GM12864 (cell line): ENCODE data around the gene GFI1.

Experiments
- DNase-seq: peaks from one replicate; pipeline ENCODE4 v3.0.0-alpha.2; 2011; ENCODE audit warnings: low read depth
- H3K4me3 ChIP-seq: 2 replicates; pipeline ENCODE4 v1.5.1; 2011; ENCODE audit warnings: mild to moderate bottlenecking, low read depth, low read length, control low read depth
- CTCF ChIP-seq: IDR thresholded peaks from 2 replicates; pipeline ENCODE4 v1.5.1; 2011; ENCODE audit warnings: low read depth, mild to moderate bottlenecking, moderate library complexity, low read length, control low read depth, inconsistent platforms; ENCODE audit errors: missing control alignments

GFI1 gene

GRCh38 chr1:92446546-92446945 lies 40.2 kb downstream of the GFI1 start:
- DNase-seq, result no peak

DNA sequence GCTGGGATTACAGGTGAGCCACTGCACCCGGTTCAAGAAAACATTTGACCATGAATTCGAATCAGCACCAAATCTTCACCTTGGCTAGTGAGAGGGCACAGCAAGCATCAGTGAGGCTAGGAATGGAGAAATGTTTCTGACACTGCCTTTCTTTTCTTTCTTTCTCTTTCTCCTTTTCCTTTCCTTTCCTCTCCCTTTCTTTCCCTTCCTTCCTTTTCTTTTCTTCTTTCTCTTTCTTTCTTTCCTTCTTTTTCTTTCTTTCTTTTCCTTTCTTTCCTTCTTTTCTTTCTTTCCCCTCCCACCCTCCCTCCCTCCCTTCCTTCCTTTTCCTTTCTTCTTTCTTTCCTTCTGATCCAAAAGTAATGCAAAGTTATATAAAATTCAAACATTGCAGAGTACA lies 40.9 kb downstream of the GFI1 start:
- no peak for TF ChIP-seq CTCF
- no peak overlapping the region for H3K4me3 ChIP-seq
- DNase-seq, result no peak

More at GRCh38 chr1:92446546-92446945, 40.2 kb downstream of the GFI1 start:
- no peak overlapping the region for H3K4me3 ChIP-seq
- TF ChIP-seq CTCF, result no peak

GRCh38 chr1:92444351-92444750 lies 42.4 kb downstream of the GFI1 start:
- no peak overlapping the region for H3K4me3 ChIP-seq
- DNase-seq, result no peak
- no peak for TF ChIP-seq CTCF

DNA sequence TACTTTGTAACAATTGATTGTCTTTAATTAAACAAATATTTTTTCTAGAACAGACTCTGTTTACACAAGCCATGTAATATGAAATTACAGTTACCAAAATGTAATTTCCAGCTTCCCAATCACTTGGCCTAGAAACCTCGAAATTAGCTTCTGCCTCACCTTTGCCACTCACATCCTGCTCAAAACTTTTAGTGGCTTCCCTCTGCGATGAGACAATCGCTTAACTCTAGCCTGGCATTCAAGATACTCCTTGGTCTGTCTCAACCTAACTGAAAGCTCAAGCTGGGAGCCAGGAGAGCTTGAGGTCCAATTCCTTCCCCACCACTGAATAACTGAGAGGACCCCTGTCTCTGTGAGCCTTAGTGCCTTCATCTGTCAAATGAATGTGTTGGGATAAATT lies 42.8 kb downstream of the GFI1 start:
- no peak for DNase-seq
- TF ChIP-seq CTCF, result no peak
- H3K4me3 ChIP-seq, result no peak overlapping the region

GRCh38 chr1:92442351-92442750 lies 44.4 kb downstream of the GFI1 start:
- TF ChIP-seq CTCF, result no peak
- H3K4me3 ChIP-seq, result no peak overlapping the region
- DNase-seq, result no peak

- no peak for DNase-seq
- TF ChIP-seq CTCF, result no peak
- no peak overlapping the region for H3K4me3 ChIP-seq
Observed at GRCh38 chr1:92441697-92442342, 44.9 kb downstream of the GFI1 start.

DNA sequence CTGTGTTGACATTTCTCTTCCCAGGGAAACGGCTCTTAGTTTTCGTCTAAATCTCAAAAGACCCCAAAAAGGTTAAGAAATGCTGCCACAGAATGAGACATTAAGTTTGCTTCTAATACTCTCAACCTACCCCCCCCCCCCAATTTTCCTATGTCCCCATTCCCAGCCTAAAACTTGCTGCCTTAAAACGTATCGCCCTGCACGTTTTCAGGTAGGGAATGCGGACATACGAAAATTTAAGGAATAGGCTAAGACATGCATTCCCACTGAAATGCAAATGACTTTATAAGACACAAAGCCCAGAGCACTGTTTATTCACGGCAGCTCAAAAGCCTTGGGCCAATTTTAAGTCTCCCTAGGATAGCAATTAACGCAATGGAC lies 45.4 kb downstream of the GFI1 start:
- H3K4me3 ChIP-seq, result no peak overlapping the region
- no peak for TF ChIP-seq CTCF
- DNase-seq, result no peak
